DOHH2 (cell line): ENCODE data around the gene BABAM2.

Experiments
- H3F3A ChIP-seq: fragments of 200-600 bp; sonication (generic), shearing (Covaris generic); 2 replicates; pipeline ENCODE4 v1.6.0; 2016; ENCODE audit warnings: antibody characterized with exemption, mild to moderate bottlenecking; ENCODE audit not compliant: control insufficient read depth, insufficient read depth
- H3K27ac ChIP-seq: fragments of 200-600 bp; sonication (generic); 2 replicates; pipeline ENCODE4 v1.5.1; 2014; ENCODE audit warnings: low read depth, mild to moderate bottlenecking, low read length, moderate library complexity
- H3K27me3 ChIP-seq: fragments of 200-600 bp; sonication (generic); 2 replicates; pipeline ENCODE4 v1.6.1; 2014; ENCODE audit warnings: mild to moderate bottlenecking, low read length, mixed read lengths; ENCODE audit not compliant: control insufficient read depth
- H3K36me3 ChIP-seq: fragments of 200-600 bp; sonication (generic); 2 replicates; pipeline ENCODE4 v1.6.1; 2014; ENCODE audit warnings: mild to moderate bottlenecking, low read length, moderate library complexity, mixed read lengths; ENCODE audit not compliant: control insufficient read depth
- H3K4me1 ChIP-seq: fragments of 200-600 bp; sonication (generic); 2 replicates; pipeline ENCODE4 v1.6.1; 2014; ENCODE audit warnings: mild to moderate bottlenecking, low read length, mixed read lengths; ENCODE audit not compliant: control insufficient read depth
- H3K4me2 ChIP-seq: fragments of 200-600 bp; sonication (generic); 2 replicates; pipeline ENCODE4 v1.6.0; 2014; ENCODE audit warnings: mild to moderate bottlenecking, low read length, moderate library complexity
- H3K4me3 ChIP-seq: fragments of 200-600 bp; sonication (generic); 2 replicates; pipeline ENCODE4 v1.5.1; 2014; ENCODE audit warnings: mild to moderate bottlenecking, low read length, mixed read lengths
- H3K79me2 ChIP-seq: fragments of 200-600 bp; sonication (generic); 2 replicates; pipeline ENCODE4 v1.6.1; 2014; ENCODE audit warnings: mild to moderate bottlenecking, low read length, mixed read lengths; ENCODE audit not compliant: control insufficient read depth
- H3K9me2 ChIP-seq: fragments of 200-600 bp; sonication (generic); replicated peaks from 2 replicates; pipeline ENCODE4 v1.6.1; 2014; ENCODE audit warnings: mild to moderate bottlenecking, low read length, mixed read lengths; ENCODE audit not compliant: control insufficient read depth
- H3K9me3 ChIP-seq: fragments of 200-600 bp; sonication (generic); 2 replicates; pipeline ENCODE4 v1.6.1; 2014; ENCODE audit warnings: antibody characterized with exemption, low read length, mixed read lengths; ENCODE audit not compliant: control insufficient read depth, insufficient read depth
- H4K20me1 ChIP-seq: fragments of 200-600 bp; sonication (generic); 2 replicates; pipeline ENCODE4 v1.6.0; 2014; ENCODE audit warnings: low read depth, mild to moderate bottlenecking, antibody characterized with exemption, low read length, moderate library complexity; ENCODE audit not compliant: control insufficient read depth, insufficient read depth
- CTCF ChIP-seq: fragments of 200-600 bp; sonication (generic); IDR thresholded peaks from one replicate; pipeline ENCODE4 v1.5.1; 2014; ENCODE audit warnings: antibody characterized with exemption, mild to moderate bottlenecking, low read depth, low read length; ENCODE audit not compliant: poor library complexity, severe bottlenecking
- EZH2phosphoT487 ChIP-seq: fragments of 200-600 bp; sonication (generic); IDR thresholded peaks from 2 replicates; pipeline ENCODE4 v1.6.1; 2017; ENCODE audit warnings: borderline replicate concordance, mild to moderate bottlenecking, antibody characterized with exemption, low read length, moderate library complexity, mixed read lengths

Gene BABAM2

DNA sequence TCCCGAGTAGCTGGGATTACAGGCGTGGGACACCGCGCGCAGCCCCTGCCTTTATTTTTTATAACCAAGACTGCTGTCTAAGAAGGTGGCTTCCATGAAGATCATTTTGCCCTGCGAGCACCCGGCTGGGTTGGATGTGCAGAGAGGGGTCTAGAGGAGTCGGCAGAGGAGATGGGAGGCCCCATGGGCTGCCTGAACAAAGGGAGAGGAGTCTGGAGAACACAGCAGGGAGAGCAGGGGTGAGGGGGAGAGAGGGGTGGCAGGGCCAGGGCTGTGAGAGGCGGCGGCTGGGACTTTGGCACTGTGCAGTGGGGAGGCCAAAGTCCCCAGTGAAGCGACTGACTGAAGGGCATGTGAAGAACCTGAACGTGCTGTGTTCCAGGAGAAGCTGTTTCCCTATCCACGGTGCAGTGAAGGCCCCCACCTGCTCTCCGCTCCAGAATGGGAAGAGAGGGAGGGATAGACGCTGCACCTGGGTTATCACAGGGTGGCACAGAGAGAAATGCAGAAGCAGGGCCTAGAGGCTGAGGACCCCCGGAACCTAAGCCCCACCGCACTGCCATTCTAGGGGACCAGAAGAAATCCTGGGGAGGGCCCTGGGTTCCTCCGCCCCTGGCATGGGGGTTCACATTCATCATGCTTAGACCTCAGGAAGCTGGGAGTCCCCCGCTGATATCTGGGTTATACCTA, 477.3 kb downstream of the BABAM2 start:
- Histone ChIP-seq H3K4me1 (no peaks in the 10 kb centered on the region), H3K36me3 (no peaks in the 10 kb centered on the region), H3K4me3 (no peak overlapping the region), H3K27ac (no peak overlapping the region), H3K9me2 (no peaks in the 10 kb centered on the region), H3K79me2 (no peaks in the 10 kb centered on the region), H4K20me1 (no peaks in the 10 kb centered on the region), H3K4me2 (no peak overlapping the region), H3K9me3 (no peaks in the 10 kb centered on the region), H3F3A (no peaks in the 10 kb centered on the region), H3K27me3 (no peaks in the 10 kb centered on the region)
- TF ChIP-seq CTCF (no peak), EZH2phosphoT487 (no peak)

- Histone ChIP-seq H3K9me2 (no peaks in the 10 kb centered on the region), H3K9me3 (no peaks in the 10 kb centered on the region), H3K4me2 (no peak overlapping the region), H3K4me3 (no peak overlapping the region), H3K36me3 (no peaks in the 10 kb centered on the region), H3K27ac (no peak overlapping the region), H3F3A (no peaks in the 10 kb centered on the region), H3K27me3 (no peaks in the 10 kb centered on the region), H3K4me1 (no peaks in the 10 kb centered on the region), H4K20me1 (no peaks in the 10 kb centered on the region), H3K79me2 (no peaks in the 10 kb centered on the region)
- TF ChIP-seq CTCF (no peak), EZH2phosphoT487 (no peak)
Measured at GRCh38 chr2:28368357-28368798, 477.8 kb downstream of the BABAM2 start.

- Histone ChIP-seq H3K27ac (no peak overlapping the region), H3K9me3 (no peaks in the 10 kb centered on the region), H3K4me3 (no peak overlapping the region), H3F3A (no peaks in the 10 kb centered on the region), H3K4me1 (no peaks in the 10 kb centered on the region), H3K36me3 (no peaks in the 10 kb centered on the region), H3K4me2 (no peak overlapping the region), H4K20me1 (no peaks in the 10 kb centered on the region), H3K79me2 (no peaks in the 10 kb centered on the region), H3K9me2 (no peaks in the 10 kb centered on the region), H3K27me3 (no peaks in the 10 kb centered on the region)
- no peak for TF ChIP-seq EZH2phosphoT487
- TF ChIP-seq CTCF: no peak
Measured at GRCh38 chr2:28369358-28369757, 478.8 kb downstream of the BABAM2 start.
